Esophagus muscularis mucosa (tissue), 3 donors: ENCODE results near the gene IQGAP2.

Source experiments
- POLR2A ChIP-seq: fragments of 450-650 bp; IDR thresholded peaks from one replicate; pipeline ENCODE4 v1.6.1; 2017; ENCODE audit warnings: antibody characterized with exemption, moderate library complexity, mild to moderate bottlenecking, low read depth
- POLR2AphosphoS5 ChIP-seq, 2 donors: sonication (generic); formaldehyde crosslinking; IDR thresholded peaks; one replicate each; pipeline ENCODE4 v1.6.1; 2017; ENCODE audit warnings: antibody characterized with exemption in 2 of 2
- TF ChIP-seq, protein P1 (sequence below), 3 experiments: fragments of 200-600 bp in 2 of 3; fragments of 450-650 bp in 1 of 3; sonication (generic) in 2 of 3; IDR thresholded peaks; one replicate each; pipeline ENCODE4 v1.5.1; 2017 to 2019; ENCODE audit warnings: antibody characterized with exemption in 3 of 3, mild to moderate bottlenecking in 2 of 3, moderate library complexity in 1 of 3

DNA sequence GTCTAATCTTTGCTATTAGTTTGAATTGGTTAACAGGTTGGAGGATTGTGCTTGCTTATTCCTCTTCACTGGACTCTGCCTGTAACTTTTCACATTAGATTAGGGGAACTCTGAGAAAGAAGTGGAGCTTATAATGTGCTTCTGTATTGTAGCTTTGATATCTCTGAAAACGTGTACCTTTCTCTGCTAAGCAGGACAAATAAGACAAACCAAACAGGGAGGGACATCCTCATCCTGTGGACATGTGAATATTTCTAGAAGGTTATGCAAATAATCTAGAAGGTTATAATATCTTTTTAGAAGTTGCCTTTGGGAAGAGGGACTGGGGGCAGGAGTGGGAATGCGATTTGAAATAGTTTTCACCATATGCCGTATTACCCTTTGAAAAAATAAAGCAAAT lies 11.7 kb downstream of the IQGAP2 start:
- TF ChIP-seq, protein P1, sequence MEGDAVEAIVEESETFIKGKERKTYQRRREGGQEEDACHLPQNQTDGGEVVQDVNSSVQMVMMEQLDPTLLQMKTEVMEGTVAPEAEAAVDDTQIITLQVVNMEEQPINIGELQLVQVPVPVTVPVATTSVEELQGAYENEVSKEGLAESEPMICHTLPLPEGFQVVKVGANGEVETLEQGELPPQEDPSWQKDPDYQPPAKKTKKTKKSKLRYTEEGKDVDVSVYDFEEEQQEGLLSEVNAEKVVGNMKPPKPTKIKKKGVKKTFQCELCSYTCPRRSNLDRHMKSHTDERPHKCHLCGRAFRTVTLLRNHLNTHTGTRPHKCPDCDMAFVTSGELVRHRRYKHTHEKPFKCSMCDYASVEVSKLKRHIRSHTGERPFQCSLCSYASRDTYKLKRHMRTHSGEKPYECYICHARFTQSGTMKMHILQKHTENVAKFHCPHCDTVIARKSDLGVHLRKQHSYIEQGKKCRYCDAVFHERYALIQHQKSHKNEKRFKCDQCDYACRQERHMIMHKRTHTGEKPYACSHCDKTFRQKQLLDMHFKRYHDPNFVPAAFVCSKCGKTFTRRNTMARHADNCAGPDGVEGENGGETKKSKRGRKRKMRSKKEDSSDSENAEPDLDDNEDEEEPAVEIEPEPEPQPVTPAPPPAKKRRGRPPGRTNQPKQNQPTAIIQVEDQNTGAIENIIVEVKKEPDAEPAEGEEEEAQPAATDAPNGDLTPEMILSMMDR (IDR thresholded peaks at IDR 0.05) = no peak
- TF ChIP-seq POLR2A (no peak), POLR2AphosphoS5 (IDR thresholded peaks at IDR 0.05) (no peak)
